Transverse colon (tissue), 4 donors: ENCODE data around the gene CCDC69. TPM values are rescaled to one million over a fixed set of nuclear protein-coding genes. Genes with fewer than 3 reads are reported as not detected.
A peak's percentile ranks its signal among the peaks of the same experiment; 100 is the strongest.

Experiments used
- DNase-seq: peaks from one replicate; pipeline ENCODE4 v3.0.0-alpha.2; 2019
- H3K27ac ChIP-seq, 4 donors: fragments of 200-600 bp; sonication (generic); 2 replicates each; pipeline ENCODE4 v1.5.1; 2016 to 2018; ENCODE audit warnings: inconsistent platforms in 4 of 4
- H3K27me3 ChIP-seq: fragments of 200-600 bp; sonication (generic); 2 replicates; pipeline ENCODE4 v1.5.1; 2017; ENCODE audit warnings: inconsistent platforms
- H3K36me3 ChIP-seq, 4 donors: fragments of 200-600 bp; sonication (generic); 2 replicates each; pipeline ENCODE4 v1.5.1; 2017 to 2019; ENCODE audit warnings: inconsistent platforms in 4 of 4
- H3K4me1 ChIP-seq, 4 donors: fragments of 200-600 bp; sonication (generic); 2 replicates each; pipeline ENCODE4 v1.5.1; 2017 to 2020; ENCODE audit warnings: inconsistent platforms in 4 of 4
- H3K4me3 ChIP-seq, 4 donors: fragments of 200-600 bp; sonication (generic); 1 replicate in 1 of 4; 2 replicates in 3 of 4; pipeline versions ENCODE4 v1.5.1 to v1.6.1; 2017 to 2019; ENCODE audit warnings: inconsistent platforms in 4 of 4
- H3K9me3 ChIP-seq, 2 donors: fragments of 200-600 bp; sonication (generic); 2 replicates each; pipeline ENCODE4 v1.5.1; 2017 to 2019; ENCODE audit warnings: inconsistent platforms in 2 of 2
- EP300 ChIP-seq: sonication (generic); formaldehyde crosslinking; IDR thresholded peaks from one replicate; pipeline ENCODE4 v1.6.1; 2017; ENCODE audit warnings: antibody characterized with exemption, low read depth
- POLR2A ChIP-seq: fragments of 450-650 bp; IDR thresholded peaks from one replicate; pipeline ENCODE4 v1.6.1; 2016; ENCODE audit warnings: antibody characterized with exemption, mild to moderate bottlenecking, moderate library complexity
- POLR2AphosphoS5 ChIP-seq, 3 donors: sonication (generic); formaldehyde crosslinking; IDR thresholded peaks; one replicate each; pipeline ENCODE4 v1.6.1; 2016; ENCODE audit warnings: antibody characterized with exemption in 3 of 3
- WGBS, 2 donors: methylation state at CpG; one replicate each; pipeline ENCODE4 v1.1.5; 2018; ENCODE audit warnings: low coverage in 1 of 2; 5-methylcytosine and 5-hydroxymethylcytosine counted together
- in situ Hi-C, 4 donors: fragments of 200-750 bp; cut with MboI; loops; one replicate each; pipeline versions ENCODE4 v1.15.0 to v1.15.1; 2017; ENCODE audit warnings: low sequenced_read_pairs in 3 of 4, low pct_ligation_motif_present in 1 of 4, low pct_unique_long_range_greater_than_20kb in 1 of 4
- intact Hi-C: fragments of 100-400 bp; cut with DNase I; formaldehyde crosslinking; loops from one replicate; pipeline ENCODE4 v1.15.1; 2023; ENCODE audit warnings: low total_unique reads
- total RNA-seq, 4 donors: library from RNA; depleted of rRNA; stranded (reverse); fragments of >200 nt; gene quantifications; one replicate each; pipeline ENCODE4 v1.1.0, GENCODE V29; 2016
- TF ChIP-seq, protein P1 (sequence below), 5 experiments: fragments of 200-600 bp in 3 of 5; fragments of 450-650 bp in 2 of 5; sonication (generic) in 3 of 5; IDR thresholded peaks; 1 replicate in 2 of 5; 2 replicates in 3 of 5; pipeline ENCODE4 v1.5.1; 2016 to 2017; ENCODE audit warnings: antibody characterized with exemption in 5 of 5, inconsistent platforms in 3 of 5, mild to moderate bottlenecking in 2 of 5, moderate library complexity in 1 of 5

Gene CCDC69
- total RNA-seq, 4 donors from 2014 or later = 37.7 to 89.2 (median 62.1) TPM

GRCh38 chr5:151254556-151254955 is 30.7 kb upstream of the CCDC69 start:
- no peak for DNase-seq
- Histone ChIP-seq H3K27ac (no peak overlapping the region), H3K36me3 (no peaks in the 10 kb centered on the region), H3K9me3 (no peaks in the 10 kb centered on the region), H3K4me3 (peak overlapping the region in 1 of 4 donors; percentile 95), H3K27me3 (no peaks in the 10 kb centered on the region), H3K4me1 (peaks cover 8 to 41% (median 18%) of the 10 kb centered on the region in 4 donors)
- intact Hi-C loops = no loop called here
- TF ChIP-seq, protein P1, sequence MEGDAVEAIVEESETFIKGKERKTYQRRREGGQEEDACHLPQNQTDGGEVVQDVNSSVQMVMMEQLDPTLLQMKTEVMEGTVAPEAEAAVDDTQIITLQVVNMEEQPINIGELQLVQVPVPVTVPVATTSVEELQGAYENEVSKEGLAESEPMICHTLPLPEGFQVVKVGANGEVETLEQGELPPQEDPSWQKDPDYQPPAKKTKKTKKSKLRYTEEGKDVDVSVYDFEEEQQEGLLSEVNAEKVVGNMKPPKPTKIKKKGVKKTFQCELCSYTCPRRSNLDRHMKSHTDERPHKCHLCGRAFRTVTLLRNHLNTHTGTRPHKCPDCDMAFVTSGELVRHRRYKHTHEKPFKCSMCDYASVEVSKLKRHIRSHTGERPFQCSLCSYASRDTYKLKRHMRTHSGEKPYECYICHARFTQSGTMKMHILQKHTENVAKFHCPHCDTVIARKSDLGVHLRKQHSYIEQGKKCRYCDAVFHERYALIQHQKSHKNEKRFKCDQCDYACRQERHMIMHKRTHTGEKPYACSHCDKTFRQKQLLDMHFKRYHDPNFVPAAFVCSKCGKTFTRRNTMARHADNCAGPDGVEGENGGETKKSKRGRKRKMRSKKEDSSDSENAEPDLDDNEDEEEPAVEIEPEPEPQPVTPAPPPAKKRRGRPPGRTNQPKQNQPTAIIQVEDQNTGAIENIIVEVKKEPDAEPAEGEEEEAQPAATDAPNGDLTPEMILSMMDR (IDR thresholded peaks at IDR 0.05) = no peak
- TF ChIP-seq POLR2A (no peak), POLR2AphosphoS5 (IDR thresholded peaks at IDR 0.05) (no peak), EP300 (no peak)
- WGBS, 2 donors = 60% methylated on average over 1 of the region's 1 CpG
- in situ Hi-C loops = no loop called here

GRCh38 chr5:151253605-151253950 is 29.7 kb upstream of the CCDC69 start:
- TF ChIP-seq POLR2A = no peak
- TF ChIP-seq, protein P1 (IDR thresholded peaks at IDR 0.05) = no peak
- TF ChIP-seq POLR2AphosphoS5 (IDR thresholded peaks at IDR 0.05) = no peak
- TF ChIP-seq EP300 = no peak
- peaks cover 8 to 41% (median 18%) of the 10 kb centered on the region in 4 donors for H3K4me1 ChIP-seq
- in situ Hi-C loops = no loop called here
- H3K9me3 ChIP-seq = no peaks in the 10 kb centered on the region
- peak overlapping the region; percentile 86 to 92 (median 88) for H3K27ac ChIP-seq
- H3K4me3 ChIP-seq = peak overlapping the region; percentile 55 to 95 (median 65)
- WGBS, 2 donors = 13% methylated on average over 5 of the region's 5 CpGs; no CpG with 5 or more reads in 1 of the 2 donors
- H3K27me3 ChIP-seq = no peaks in the 10 kb centered on the region
- intact Hi-C loops = no loop called here
- no peak for DNase-seq
- H3K36me3 ChIP-seq = no peaks in the 10 kb centered on the region

GRCh38 chr5:151252762-151253604 is 29.1 kb upstream of the CCDC69 start, which contains the start of gene GM2A:
TSS of gene GM2A (plus strand) at chr5:151253185. CDS start at chr5:151253217, 32 bp downstream.
- intact Hi-C loops = no loop called here
- peak; percentile 84 for TF ChIP-seq POLR2A
- TF ChIP-seq POLR2AphosphoS5 (IDR thresholded peaks at IDR 0.05) = peak; percentile 93 to 95 (median 94)
- TF ChIP-seq, protein P1 (IDR thresholded peaks at IDR 0.05) = no peak
- DNase-seq = peak; percentile 100
- WGBS, 2 donors = 0 to 1% methylated on average over 2 to 40 of the region's 52 CpGs
- H3K4me1 ChIP-seq = peaks cover 8 to 41% (median 18%) of the 10 kb centered on the region in 4 donors
- no peaks in the 10 kb centered on the region for H3K27me3 ChIP-seq
- no peaks in the 10 kb centered on the region for H3K9me3 ChIP-seq
- peak within 1 kb of the TSS; percentile 55 to 95 (median 65) for H3K4me3 ChIP-seq
- peak within 1 kb of the TSS; percentile 86 to 92 (median 88) for H3K27ac ChIP-seq
- H3K36me3 ChIP-seq = no peaks in the 10 kb centered on the region
- in situ Hi-C loops = no loop called here

DNA sequence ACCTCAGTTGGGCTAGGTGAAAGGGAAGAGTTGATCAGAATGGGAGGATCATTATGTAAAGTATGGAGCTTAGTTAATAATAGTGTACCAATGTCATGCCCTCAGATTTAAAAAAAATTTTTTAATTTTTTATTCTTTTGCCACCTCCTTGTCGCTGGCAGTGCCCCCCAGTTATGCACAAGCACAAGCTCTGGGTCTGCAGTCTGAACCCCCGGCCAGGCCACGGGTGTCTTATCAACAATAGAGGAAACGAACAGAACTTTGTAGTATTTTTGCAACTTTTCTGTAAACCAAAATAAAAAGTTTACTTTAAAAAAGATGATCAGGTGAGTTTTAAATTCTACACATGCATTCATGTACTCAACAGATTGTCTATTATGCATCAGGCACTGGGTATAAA is 27.7 kb upstream of the CCDC69 start:
- H3K27ac ChIP-seq = peak overlapping the region in 3 of 4 donors; percentile 19 to 89 (median 81)
- H3K9me3 ChIP-seq = no peaks in the 10 kb centered on the region
- no peaks in the 10 kb centered on the region for H3K36me3 ChIP-seq
- no peaks in the 10 kb centered on the region for H3K27me3 ChIP-seq
- no peak for DNase-seq
- no peak overlapping the region for H3K4me3 ChIP-seq
- intact Hi-C loops (no loop called here), in situ Hi-C loops (no loop called here)
- 80 to 89% methylated on average over 4 of the region's 4 CpGs for whole genome bisulfite sequencing, 2 donors
- TF ChIP-seq EP300 (no peak), POLR2AphosphoS5 (IDR thresholded peaks at IDR 0.05) (no peak), POLR2A (no peak)
- TF ChIP-seq, protein P1 (IDR thresholded peaks at IDR 0.05) = no peak
- H3K4me1 ChIP-seq = peaks cover 8 to 36% (median 18%) of the 10 kb centered on the region in 4 donors
